ENCODE results near the gene SLC38A6. TPM values are rescaled to one million over a fixed set of nuclear protein-coding genes. Genes with fewer than 3 reads are reported as not detected.

The SLC38A6 gene
- total and polyA plus RNA-seq, 2 experiments from 2014 or later = 11.9 to 23.2 TPM

DNA sequence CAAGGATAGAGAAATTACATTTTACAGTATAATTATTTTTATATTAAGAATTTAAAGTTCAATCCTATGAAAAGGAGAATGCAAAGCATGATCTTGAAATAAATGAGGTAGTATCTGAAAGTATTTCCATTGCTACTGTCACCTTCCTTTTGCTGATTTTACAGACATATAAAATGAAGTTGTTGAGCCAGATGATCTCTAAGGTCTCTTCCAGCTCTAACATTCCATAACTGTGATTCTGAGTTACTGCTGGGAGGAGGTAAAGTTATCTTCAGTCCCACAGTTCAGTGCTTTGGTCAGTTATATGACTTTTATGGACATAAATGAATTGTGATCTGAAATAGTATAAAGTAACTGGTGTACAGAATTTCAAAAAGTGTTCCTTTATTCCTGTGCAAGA lies 52.8 kb downstream of the SLC38A6 start:
- Histone ChIP-seq H3K4me2 (no peak overlapping the region), H4K20me1 (replicated peaks; ENCODE audit: insufficient read depth) (no peaks in the 10 kb centered on the region)

More for the DNA sequence above, 52.8 kb downstream of the SLC38A6 start:
- DNase-seq (ENCODE audit: low spot score) (no peak), ATAC-seq (no peak)
- Histone ChIP-seq H3K36me3 (ENCODE audit: insufficient read depth) (no peaks in the 10 kb centered on the region), H3K4me1 (ENCODE audit: insufficient read depth) (no peaks in the 10 kb centered on the region), H3K27me3 (ENCODE audit: insufficient read depth) (no peaks in the 10 kb centered on the region), H3K9me2 (ENCODE audit: insufficient read depth) (no peaks in the 10 kb centered on the region), H3K79me2 (replicated peaks; ENCODE audit: insufficient read depth) (no peaks in the 10 kb centered on the region), H3K4me3 (no peak overlapping the region), H2AFZ (no peak overlapping the region), H3K27ac (ENCODE audit: low read depth) (no peak overlapping the region), H3F3A (replicated peaks; ENCODE audit: low read depth) (no peaks in the 10 kb centered on the region)
- TF ChIP-seq, protein P1, sequence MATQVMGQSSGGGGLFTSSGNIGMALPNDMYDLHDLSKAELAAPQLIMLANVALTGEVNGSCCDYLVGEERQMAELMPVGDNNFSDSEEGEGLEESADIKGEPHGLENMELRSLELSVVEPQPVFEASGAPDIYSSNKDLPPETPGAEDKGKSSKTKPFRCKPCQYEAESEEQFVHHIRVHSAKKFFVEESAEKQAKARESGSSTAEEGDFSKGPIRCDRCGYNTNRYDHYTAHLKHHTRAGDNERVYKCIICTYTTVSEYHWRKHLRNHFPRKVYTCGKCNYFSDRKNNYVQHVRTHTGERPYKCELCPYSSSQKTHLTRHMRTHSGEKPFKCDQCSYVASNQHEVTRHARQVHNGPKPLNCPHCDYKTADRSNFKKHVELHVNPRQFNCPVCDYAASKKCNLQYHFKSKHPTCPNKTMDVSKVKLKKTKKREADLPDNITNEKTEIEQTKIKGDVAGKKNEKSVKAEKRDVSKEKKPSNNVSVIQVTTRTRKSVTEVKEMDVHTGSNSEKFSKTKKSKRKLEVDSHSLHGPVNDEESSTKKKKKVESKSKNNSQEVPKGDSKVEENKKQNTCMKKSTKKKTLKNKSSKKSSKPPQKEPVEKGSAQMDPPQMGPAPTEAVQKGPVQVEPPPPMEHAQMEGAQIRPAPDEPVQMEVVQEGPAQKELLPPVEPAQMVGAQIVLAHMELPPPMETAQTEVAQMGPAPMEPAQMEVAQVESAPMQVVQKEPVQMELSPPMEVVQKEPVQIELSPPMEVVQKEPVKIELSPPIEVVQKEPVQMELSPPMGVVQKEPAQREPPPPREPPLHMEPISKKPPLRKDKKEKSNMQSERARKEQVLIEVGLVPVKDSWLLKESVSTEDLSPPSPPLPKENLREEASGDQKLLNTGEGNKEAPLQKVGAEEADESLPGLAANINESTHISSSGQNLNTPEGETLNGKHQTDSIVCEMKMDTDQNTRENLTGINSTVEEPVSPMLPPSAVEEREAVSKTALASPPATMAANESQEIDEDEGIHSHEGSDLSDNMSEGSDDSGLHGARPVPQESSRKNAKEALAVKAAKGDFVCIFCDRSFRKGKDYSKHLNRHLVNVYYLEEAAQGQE (IDR thresholded peaks at IDR 0.05; ENCODE audit: unreplicated experiment) = no peak
- TF ChIP-seq EZH2 (IDR thresholded peaks at IDR 0.05; ENCODE audit: low read depth, unreplicated experiment) (no peak), STAT1 (IDR thresholded peaks at IDR 0.05; ENCODE audit: unreplicated experiment) (no peak), JUNB (IDR thresholded peaks at IDR 0.05; ENCODE audit: unreplicated experiment) (no peak), CREB1 (CRISPR knock-in tag; IDR thresholded peaks at IDR 0.05; ENCODE audit: low read depth) (no peak), ZNF331 (CRISPR knock-in tag; IDR thresholded peaks at IDR 0.05; ENCODE audit: low read depth) (no peak), EZH2phosphoT487 (IDR thresholded peaks at IDR 0.05; ENCODE audit: unreplicated experiment) (no peak), NANOG (IDR thresholded peaks at IDR 0.05; ENCODE audit: borderline replicate concordance) (no peak), ZNF114 (CRISPR knock-in tag; IDR thresholded peaks at IDR 0.05) (no peak), POLR2AphosphoS5 (IDR thresholded peaks at IDR 0.05; ENCODE audit: low read depth) (no peak)
- TF ChIP-seq, protein P2, sequence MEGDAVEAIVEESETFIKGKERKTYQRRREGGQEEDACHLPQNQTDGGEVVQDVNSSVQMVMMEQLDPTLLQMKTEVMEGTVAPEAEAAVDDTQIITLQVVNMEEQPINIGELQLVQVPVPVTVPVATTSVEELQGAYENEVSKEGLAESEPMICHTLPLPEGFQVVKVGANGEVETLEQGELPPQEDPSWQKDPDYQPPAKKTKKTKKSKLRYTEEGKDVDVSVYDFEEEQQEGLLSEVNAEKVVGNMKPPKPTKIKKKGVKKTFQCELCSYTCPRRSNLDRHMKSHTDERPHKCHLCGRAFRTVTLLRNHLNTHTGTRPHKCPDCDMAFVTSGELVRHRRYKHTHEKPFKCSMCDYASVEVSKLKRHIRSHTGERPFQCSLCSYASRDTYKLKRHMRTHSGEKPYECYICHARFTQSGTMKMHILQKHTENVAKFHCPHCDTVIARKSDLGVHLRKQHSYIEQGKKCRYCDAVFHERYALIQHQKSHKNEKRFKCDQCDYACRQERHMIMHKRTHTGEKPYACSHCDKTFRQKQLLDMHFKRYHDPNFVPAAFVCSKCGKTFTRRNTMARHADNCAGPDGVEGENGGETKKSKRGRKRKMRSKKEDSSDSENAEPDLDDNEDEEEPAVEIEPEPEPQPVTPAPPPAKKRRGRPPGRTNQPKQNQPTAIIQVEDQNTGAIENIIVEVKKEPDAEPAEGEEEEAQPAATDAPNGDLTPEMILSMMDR (conservative IDR thresholded peaks at IDR 0.05; ENCODE audit: low read depth in 2 of 2) = no peak
- TF ChIP-seq, protein P3, sequence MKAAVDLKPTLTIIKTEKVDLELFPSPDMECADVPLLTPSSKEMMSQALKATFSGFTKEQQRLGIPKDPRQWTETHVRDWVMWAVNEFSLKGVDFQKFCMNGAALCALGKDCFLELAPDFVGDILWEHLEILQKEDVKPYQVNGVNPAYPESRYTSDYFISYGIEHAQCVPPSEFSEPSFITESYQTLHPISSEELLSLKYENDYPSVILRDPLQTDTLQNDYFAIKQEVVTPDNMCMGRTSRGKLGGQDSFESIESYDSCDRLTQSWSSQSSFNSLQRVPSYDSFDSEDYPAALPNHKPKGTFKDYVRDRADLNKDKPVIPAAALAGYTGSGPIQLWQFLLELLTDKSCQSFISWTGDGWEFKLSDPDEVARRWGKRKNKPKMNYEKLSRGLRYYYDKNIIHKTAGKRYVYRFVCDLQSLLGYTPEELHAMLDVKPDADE (IDR thresholded peaks at IDR 0.05) = no peak
- TF ChIP-seq, protein P4, sequence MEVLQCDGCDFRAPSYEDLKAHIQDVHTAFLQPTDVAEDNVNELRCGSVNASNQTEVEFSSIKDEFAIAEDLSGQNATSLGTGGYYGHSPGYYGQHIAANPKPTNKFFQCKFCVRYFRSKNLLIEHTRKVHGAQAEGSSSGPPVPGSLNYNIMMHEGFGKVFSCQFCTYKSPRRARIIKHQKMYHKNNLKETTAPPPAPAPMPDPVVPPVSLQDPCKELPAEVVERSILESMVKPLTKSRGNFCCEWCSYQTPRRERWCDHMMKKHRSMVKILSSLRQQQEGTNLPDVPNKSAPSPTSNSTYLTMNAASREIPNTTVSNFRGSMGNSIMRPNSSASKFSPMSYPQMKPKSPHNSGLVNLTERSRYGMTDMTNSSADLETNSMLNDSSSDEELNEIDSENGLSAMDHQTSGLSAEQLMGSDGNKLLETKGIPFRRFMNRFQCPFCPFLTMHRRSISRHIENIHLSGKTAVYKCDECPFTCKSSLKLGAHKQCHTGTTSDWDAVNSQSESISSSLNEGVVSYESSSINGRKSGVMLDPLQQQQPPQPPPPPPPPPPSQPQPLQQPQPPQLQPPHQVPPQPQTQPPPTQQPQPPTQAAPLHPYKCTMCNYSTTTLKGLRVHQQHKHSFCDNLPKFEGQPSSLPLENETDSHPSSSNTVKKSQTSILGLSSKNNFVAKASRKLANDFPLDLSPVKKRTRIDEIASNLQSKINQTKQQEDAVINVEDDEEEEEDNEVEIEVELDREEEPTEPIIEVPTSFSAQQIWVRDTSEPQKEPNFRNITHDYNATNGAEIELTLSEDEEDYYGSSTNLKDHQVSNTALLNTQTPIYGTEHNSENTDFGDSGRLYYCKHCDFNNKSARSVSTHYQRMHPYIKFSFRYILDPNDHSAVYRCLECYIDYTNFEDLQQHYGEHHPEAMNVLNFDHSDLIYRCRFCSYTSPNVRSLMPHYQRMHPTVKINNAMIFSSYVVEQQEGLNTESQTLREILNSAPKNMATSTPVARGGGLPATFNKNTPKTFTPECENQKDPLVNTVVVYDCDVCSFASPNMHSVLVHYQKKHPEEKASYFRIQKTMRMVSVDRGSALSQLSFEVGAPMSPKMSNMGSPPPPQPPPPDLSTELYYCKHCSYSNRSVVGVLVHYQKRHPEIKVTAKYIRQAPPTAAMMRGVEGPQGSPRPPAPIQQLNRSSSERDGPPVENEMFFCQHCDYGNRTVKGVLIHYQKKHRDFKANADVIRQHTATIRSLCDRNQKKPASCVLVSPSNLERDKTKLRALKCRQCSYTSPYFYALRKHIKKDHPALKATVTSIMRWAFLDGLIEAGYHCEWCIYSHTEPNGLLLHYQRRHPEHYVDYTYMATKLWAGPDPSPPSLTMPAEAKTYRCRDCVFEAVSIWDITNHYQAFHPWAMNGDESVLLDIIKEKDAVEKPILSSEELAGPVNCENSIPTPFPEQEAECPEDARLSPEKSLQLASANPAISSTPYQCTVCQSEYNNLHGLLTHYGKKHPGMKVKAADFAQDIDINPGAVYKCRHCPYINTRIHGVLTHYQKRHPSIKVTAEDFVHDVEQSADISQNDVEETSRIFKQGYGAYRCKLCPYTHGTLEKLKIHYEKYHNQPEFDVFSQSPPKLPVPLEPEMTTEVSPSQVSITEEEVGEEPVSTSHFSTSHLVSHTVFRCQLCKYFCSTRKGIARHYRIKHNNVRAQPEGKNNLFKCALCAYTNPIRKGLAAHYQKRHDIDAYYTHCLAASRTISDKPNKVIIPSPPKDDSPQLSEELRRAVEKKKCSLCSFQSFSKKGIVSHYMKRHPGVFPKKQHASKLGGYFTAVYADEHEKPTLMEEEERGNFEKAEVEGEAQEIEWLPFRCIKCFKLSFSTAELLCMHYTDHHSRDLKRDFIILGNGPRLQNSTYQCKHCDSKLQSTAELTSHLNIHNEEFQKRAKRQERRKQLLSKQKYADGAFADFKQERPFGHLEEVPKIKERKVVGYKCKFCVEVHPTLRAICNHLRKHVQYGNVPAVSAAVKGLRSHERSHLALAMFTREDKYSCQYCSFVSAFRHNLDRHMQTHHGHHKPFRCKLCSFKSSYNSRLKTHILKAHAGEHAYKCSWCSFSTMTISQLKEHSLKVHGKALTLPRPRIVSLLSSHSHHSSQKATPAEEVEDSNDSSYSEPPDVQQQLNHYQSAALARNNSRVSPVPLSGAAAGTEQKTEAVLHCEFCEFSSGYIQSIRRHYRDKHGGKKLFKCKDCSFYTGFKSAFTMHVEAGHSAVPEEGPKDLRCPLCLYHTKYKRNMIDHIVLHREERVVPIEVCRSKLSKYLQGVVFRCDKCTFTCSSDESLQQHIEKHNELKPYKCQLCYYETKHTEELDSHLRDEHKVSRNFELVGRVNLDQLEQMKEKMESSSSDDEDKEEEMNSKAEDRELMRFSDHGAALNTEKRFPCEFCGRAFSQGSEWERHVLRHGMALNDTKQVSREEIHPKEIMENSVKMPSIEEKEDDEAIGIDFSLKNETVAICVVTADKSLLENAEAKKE (CRISPR knock-in tag; IDR thresholded peaks at IDR 0.05) = no peak
- no peaks in the 10 kb centered on the region for H3K36me3 Mint-ChIP-seq (ENCODE audit: low read depth)
- H3K9me3 Mint-ChIP-seq = no peaks in the 10 kb centered on the region
- no peak overlapping the region for H3K4me3 Mint-ChIP-seq
- H3K27me3 Mint-ChIP-seq (ENCODE audit: insufficient read depth, low read depth, poor library complexity) = no peaks in the 10 kb centered on the region
- H3K27ac Mint-ChIP-seq = no peak overlapping the region
- H3K4me1 Mint-ChIP-seq = no peaks in the 10 kb centered on the region
